H1 (cell line): ENCODE results near the gene ADCY5. TPM values are rescaled to one million over a fixed set of nuclear protein-coding genes. Genes with fewer than 3 reads are reported as not detected.

Experiments
- CTCF ChIA-PET: fragments of 300-600 bp; sonication (Branson Sonifier 250); formaldehyde crosslinking; loops from one replicate; lab custom pipeline; 2021; ENCODE audit not compliant: partially characterized antibody; lab: Charles Lee
- POLR2A ChIA-PET: fragments of 300-600 bp; sonication (Branson Sonifier 250); formaldehyde crosslinking; loops from one replicate; lab custom pipeline; 2021; ENCODE audit warnings: inconsistent platforms; ENCODE audit not compliant: partially characterized antibody; lab: Charles Lee
- DNase-seq, 2 experiments: peaks; one replicate each; pipeline versions ENCODE4 v3.0.0 to v3.0.0-alpha.2; 2010 to 2022; ENCODE audit warnings: low spot score in 2 of 2, low read depth in 1 of 2, mixed read lengths in 1 of 2
- FAIRE-seq: peaks from 2 replicates; lab custom pipeline; 2011; peaks lifted over from hg19 to GRCh38; lab: Jason Lieb, UNC
- H2AFZ ChIP-seq: 2 replicates; pipeline ENCODE4 v1.8.1; 2012; ENCODE audit warnings: low read length, inconsistent platforms
- H2AK5ac ChIP-seq: 2 replicates; pipeline ENCODE4 v1.6.1; 2013; ENCODE audit warnings: low read depth, low read length
- H2BK120ac ChIP-seq: replicated peaks from 2 replicates; pipeline ENCODE3; 2013; ENCODE audit warnings: low read depth, low read length, inconsistent platforms
- H2BK12ac ChIP-seq: 2 replicates; pipeline ENCODE4 v1.6.1; 2013; ENCODE audit warnings: low read depth, low read length
- H2BK15ac ChIP-seq: 2 replicates; pipeline ENCODE4 v1.6.1; 2013; ENCODE audit warnings: low read length
- H2BK20ac ChIP-seq: 2 replicates; pipeline ENCODE4 v1.6.1; 2013; ENCODE audit warnings: low read length
- H2BK5ac ChIP-seq: 2 replicates; pipeline ENCODE4 v1.6.1; 2013; ENCODE audit warnings: low read depth, low read length
- H3K14ac ChIP-seq: 2 replicates; pipeline ENCODE4 v1.6.1; 2013; ENCODE audit warnings: inconsistent platforms; ENCODE audit not compliant: insufficient read length
- H3K18ac ChIP-seq: 2 replicates; pipeline ENCODE4 v1.6.1; 2013; ENCODE audit warnings: low read length; ENCODE audit errors: extremely low read depth
- H3K23ac ChIP-seq: 2 replicates; pipeline ENCODE4 v1.6.1; 2013; ENCODE audit warnings: inconsistent platforms; ENCODE audit not compliant: insufficient read length
- H3K23me2 ChIP-seq: 2 replicates; pipeline ENCODE4 v1.6.1; 2013; ENCODE audit warnings: low read depth, low read length
- H3K27ac ChIP-seq: 2 replicates; pipeline ENCODE4 v1.6.1; 2011; ENCODE audit warnings: low read depth, low read length, inconsistent platforms
- H3K27me3 ChIP-seq, 4 experiments: replicated peaks in 1 of 4; 1 replicate in 1 of 4; 2 replicates in 3 of 4; pipeline versions ENCODE4 v1.6.1 to v1.8.1; 2011 to 2013; ENCODE audit warnings: low read length in 3 of 4, mild to moderate bottlenecking in 3 of 4, inconsistent platforms in 2 of 4, mixed read lengths in 2 of 4, moderate library complexity in 1 of 4; ENCODE audit not compliant: control insufficient read depth in 3 of 4, insufficient read depth in 3 of 4; ENCODE audit errors: extremely low read depth in 1 of 4
- H3K36me3 ChIP-seq, 4 experiments: 2 replicates each; pipeline versions ENCODE4 v1.6.1 to v1.8.1; 2011 to 2013; ENCODE audit warnings: mild to moderate bottlenecking in 4 of 4, low read length in 3 of 4, moderate library complexity in 2 of 4, control low read depth in 1 of 4, inconsistent platforms in 1 of 4; ENCODE audit not compliant: insufficient read depth in 4 of 4, control insufficient read depth in 2 of 4
- H3K4ac ChIP-seq: replicated peaks from 2 replicates; pipeline ENCODE3; 2013; ENCODE audit warnings: low read length, low read depth, mixed read lengths, inconsistent platforms; ENCODE audit not compliant: insufficient read length
- H3K4me1 ChIP-seq, 4 experiments: replicated peaks in 1 of 4; 1 replicate in 1 of 4; 2 replicates in 3 of 4; pipeline versions ENCODE4 v1.6.1 to v1.8.1; 2011 to 2013; ENCODE audit warnings: low read length in 3 of 4, inconsistent platforms in 2 of 4, mixed read lengths in 1 of 4; ENCODE audit not compliant: insufficient read depth in 4 of 4, control insufficient read depth in 3 of 4
- H3K4me2 ChIP-seq, 2 experiments: 2 replicates each; pipeline versions ENCODE4 v1.6.1 to v1.8.1; 2011 to 2013; ENCODE audit warnings: low read depth in 2 of 2, low read length in 2 of 2, control low read depth in 1 of 2, inconsistent platforms in 1 of 2, mild to moderate bottlenecking in 1 of 2; ENCODE audit not compliant: insufficient read depth in 1 of 2
- H3K4me3 ChIP-seq, 4 experiments: fragments of 200-600, 300-600 bp in 1 of 4; sonication (generic), shearing (Covaris generic), sonication (Bioruptor Twin) in 1 of 4; 2 replicates each; pipeline versions ENCODE4 v1.5.1 to v1.8.1; 2011 to 2016; ENCODE audit warnings: low read length in 4 of 4, low read depth in 3 of 4, control low read depth in 2 of 4, inconsistent platforms in 2 of 4, mild to moderate bottlenecking in 2 of 4, mixed read lengths in 1 of 4, moderate library complexity in 1 of 4; ENCODE audit not compliant: insufficient read depth in 2 of 4; ENCODE audit errors: extremely low read depth in 1 of 4
- H3K56ac ChIP-seq: replicated peaks from 2 replicates; pipeline ENCODE3; 2013; ENCODE audit warnings: low read depth, mild to moderate bottlenecking, mixed read lengths, low read length, inconsistent platforms; ENCODE audit not compliant: insufficient read length
- H3K79me1 ChIP-seq: 2 replicates; pipeline ENCODE4 v1.6.1; 2013; ENCODE audit warnings: low read depth, low read length, control low read depth
- H3K79me2 ChIP-seq, 2 experiments: 2 replicates each; pipeline versions ENCODE4 v1.6.1 to v1.8.1; 2012 to 2013; ENCODE audit warnings: low read length in 2 of 2, mild to moderate bottlenecking in 2 of 2, inconsistent platforms in 1 of 2; ENCODE audit not compliant: insufficient read depth in 2 of 2, control insufficient read depth in 1 of 2
- H3K9ac ChIP-seq, 4 experiments: replicated peaks in 1 of 4; 1 replicate in 1 of 4; 2 replicates in 3 of 4; pipeline versions ENCODE4 v1.6.1 to v1.8.1; 2011 to 2013; ENCODE audit warnings: low read depth in 3 of 4, low read length in 3 of 4, control low read depth in 2 of 4, mild to moderate bottlenecking in 2 of 4, moderate library complexity in 2 of 4, inconsistent platforms in 1 of 4; ENCODE audit errors: extremely low read depth in 1 of 4
- H3K9me3 ChIP-seq, 2 experiments: 2 replicates each; pipeline versions ENCODE4 v1.6.1 to v1.8.1; 2012 to 2013; ENCODE audit warnings: mild to moderate bottlenecking in 2 of 2, moderate library complexity in 2 of 2, control low read depth in 1 of 2, inconsistent platforms in 1 of 2, low read depth in 1 of 2, low read length in 1 of 2, mixed read lengths in 1 of 2; ENCODE audit not compliant: insufficient read depth in 2 of 2
- H4K20me1 ChIP-seq, 2 experiments: replicated peaks in 1 of 2; 2 replicates each; pipeline versions ENCODE3 to v1.8.1; 2011 to 2013; ENCODE audit warnings: inconsistent platforms in 2 of 2, low read length in 2 of 2, mild to moderate bottlenecking in 1 of 2; ENCODE audit not compliant: insufficient read depth in 2 of 2, control insufficient read depth in 1 of 2
- H4K5ac ChIP-seq: 2 replicates; pipeline ENCODE4 v1.6.1; 2013; ENCODE audit warnings: low read length, low read depth, mixed read lengths, inconsistent platforms; ENCODE audit not compliant: insufficient read length
- H4K8ac ChIP-seq: 2 replicates; pipeline ENCODE4 v1.8.0; 2013; ENCODE audit warnings: mild to moderate bottlenecking, moderate library complexity, low read length, inconsistent platforms; ENCODE audit not compliant: insufficient read depth; ENCODE audit errors: extremely low read depth
- H4K91ac ChIP-seq: replicated peaks from 2 replicates; pipeline ENCODE3; 2013; ENCODE audit warnings: low read length, mixed read lengths, inconsistent platforms; ENCODE audit not compliant: insufficient read length
- GABPA ChIP-seq: IDR thresholded peaks from 2 replicates; pipeline ENCODE4 v1.6.1; 2011; ENCODE audit warnings: mild to moderate bottlenecking, low read length, moderate library complexity, borderline replicate concordance; ENCODE audit not compliant: insufficient read depth
- RNF2 ChIP-seq: fragments of 200-900, 300-1000 bp; sonication (generic); IDR thresholded peaks from 2 replicates; pipeline ENCODE4 v1.7.1; 2016; ENCODE audit warnings: borderline replicate concordance, low read depth, mild to moderate bottlenecking, antibody characterized with exemption, low read length; ENCODE audit not compliant: poor library complexity, severe bottlenecking; ENCODE audit errors: missing control alignments
- WGBS, 2 experiments: shearing (Covaris generic) in 1 of 2; methylation state at CpG; one replicate each; pipeline versions ENCODE4 v1.1.6 to v1.1.7; 2013 to 2015; ENCODE audit warnings: low lambda C conversion rate in 2 of 2, mixed read lengths in 2 of 2, inconsistent platforms in 1 of 2, low coverage in 1 of 2, missing lambda C conversion rate in 1 of 2; ENCODE audit not compliant: insufficient replicate concordance in 2 of 2, insufficient coverage in 1 of 2, insufficient read length in 1 of 2; ENCODE audit errors: extremely low coverage in 1 of 2, missing lambda C conversion rate in 1 of 2; 5-methylcytosine and 5-hydroxymethylcytosine counted together
- polyA plus RNA-seq, 7 experiments: library from polyadenylated mRNA; depleted of rRNA in 3 of 7; stranded (reverse) in 5 of 7; unstranded in 2 of 7; fragments of >200 nt in 5 of 7; fragments of 200-250 nt in 2 of 7; gene quantifications; 1 replicate in 5 of 7; 2 replicates in 1 of 7; 4 replicates in 1 of 7; pipeline versions ENCODE4 v1.2.1 to v1.2.3, GENCODE V29; 2011 to 2013; ENCODE audit warnings: missing spikeins in 2 of 7, mixed read lengths in 2 of 7
- total RNA-seq: library from RNA; stranded (reverse); fragmentation: NEBNext Ultra II Directional; extraction: Animal tissue kit (Norgen Biotek cat#: 25700); gene quantifications from 2 replicates; pipeline ENCODE4 v1.2.1, GENCODE V29; 2021

Gene ADCY5
- total and polyA plus RNA-seq, 2 of the 8 experiments (the other 6 are each of a cell fraction or from before 2014, with no cell fraction given) = 18.9 to 40.8 TPM

GRCh38 chr3:123405936-123406510 is 42.9 kb downstream of the ADCY5 start:
- no peak for FAIRE-seq

More at GRCh38 chr3:123405936-123406510, 42.9 kb downstream of the ADCY5 start:
- 83% methylated on average over 8 of the region's 8 CpGs; no CpG with 5 or more reads in 1 of the 2 experiments for WGBS, 2 experiments
- CTCF ChIA-PET = interaction anchor here (0.9 kb wide), 2 partner anchors 45 to 83 kb away, joined by 3 read pairs; no protein-coding TSS in a partner anchor
- POLR2A ChIA-PET = no interaction called here
- no peak overlapping the region for H4K91ac ChIP-seq
- no peak overlapping the region for H3K4me2 ChIP-seq
- H3K9ac ChIP-seq = no peak overlapping the region
- no peaks in the 10 kb centered on the region for H3K9me3 ChIP-seq
- no peaks in the 10 kb centered on the region for H3K23me2 ChIP-seq
- no peak overlapping the region for H2BK20ac ChIP-seq
- peaks cover 0 to 14% (median 8%) of the 10 kb centered on the region in 4 experiments for H3K4me1 ChIP-seq
- TF ChIP-seq GABPA (no peak), RNF2 (no peak)
- H4K5ac ChIP-seq = no peak overlapping the region
- H3K36me3 ChIP-seq = no peaks in the 10 kb centered on the region
- H2AFZ ChIP-seq = no peak overlapping the region
- peaks cover 0 to 1% of the 10 kb centered on the region in 2 experiments for H4K20me1 ChIP-seq
- no peak overlapping the region for H3K14ac ChIP-seq
- no peak overlapping the region for H3K27ac ChIP-seq
- H2AK5ac ChIP-seq = no peak overlapping the region
- no peak overlapping the region for H2BK15ac ChIP-seq
- no peaks in the 10 kb centered on the region for H3K79me2 ChIP-seq
- H3K4me3 ChIP-seq = no peak overlapping the region
- H2BK120ac ChIP-seq = no peak overlapping the region
- H3K56ac ChIP-seq = no peak overlapping the region
- H4K8ac ChIP-seq = no peak overlapping the region
- H3K79me1 ChIP-seq = peaks cover 3% of the 10 kb centered on the region; the same call in 1 of the 2 replicates
- H3K4ac ChIP-seq = no peak overlapping the region
- no peak overlapping the region for H3K18ac ChIP-seq
- H3K23ac ChIP-seq = no peak overlapping the region
- H2BK12ac ChIP-seq = no peak overlapping the region
- H3K27me3 ChIP-seq = no peaks in the 10 kb centered on the region
- H2BK5ac ChIP-seq = no peak overlapping the region
- DNase-seq = no peak
